ENCODE results near the gene KMO.

- no peak for TF ChIP-seq USF2 (IDR thresholded peaks at IDR 0.05; ENCODE audit: low read depth, low read length)
- TF ChIP-seq MXI1 (IDR thresholded peaks at IDR 0.05; ENCODE audit: borderline replicate concordance, low read depth, low read length) = no peak
- TF ChIP-seq POLR2A (IDR thresholded peaks at IDR 0.05; ENCODE audit: low read depth, low read length) = no peak
- no peak for TF ChIP-seq CTCF (conservative IDR thresholded peaks at IDR 0.05; ENCODE audit: low read depth, low read length)
- no peak for TF ChIP-seq SMC3 (IDR thresholded peaks at IDR 0.05; ENCODE audit: low read depth, low read length)
- no peak for TF ChIP-seq BHLHE40 (IDR thresholded peaks at IDR 0.05; ENCODE audit: low read depth, low read length)
- no peak for TF ChIP-seq ELK1 (IDR thresholded peaks at IDR 0.05; ENCODE audit: borderline replicate concordance, low read depth, low read length)
- no peak for TF ChIP-seq RAD21 (IDR thresholded peaks at IDR 0.05; ENCODE audit: low read length)
- TF ChIP-seq MAFK (IDR thresholded peaks at IDR 0.05; ENCODE audit: low read depth, low read length) = no peak
- TF ChIP-seq CEBPB (IDR thresholded peaks at IDR 0.05; ENCODE audit: low read depth, low read length) = no peak
Observed at GRCh38 chr1:241582921-241583321, 50.7 kb downstream of the KMO start.

Measured in IMR-90 (cell line).